ENCODE results near the gene TP73. TPM values are rescaled to one million over a fixed set of nuclear protein-coding genes. Genes with fewer than 3 reads are reported as not detected.

Gene TP73
- total and polyA plus RNA-seq, 2 donors (not counting 1 experiment from before 2014, with no cell fraction given), result 1.2 to 2.4 TPM

GRCh38 chr1:3680488-3681230, 28.3 kb downstream of the TP73 start:
- DNase-seq (peak; percentile 48), ATAC-seq (ENCODE audit: low read depth) (peak; percentile 39)
- intact Hi-C loops (cut with micrococcal nuclease), result no loop called here
- Histone ChIP-seq H3K4me2 (replicated peaks; ENCODE audit: low read depth, low read length, poor library complexity, severe bottlenecking) (peak overlapping the region; percentile 16), H4K20me1 (ENCODE audit: control insufficient read depth, insufficient read depth, low read length, poor library complexity, severe bottlenecking) (no peaks in the 10 kb centered on the region), H3K79me2 (ENCODE audit: control insufficient read depth, insufficient read depth, low read length) (no peaks in the 10 kb centered on the region), H3K4me3 (ENCODE audit: control extremely low read depth in 1 of 5, extremely low read depth in 1 of 5, insufficient read depth in 1 of 5, low read depth in 2 of 5, low read length in 4 of 5) (no peak overlapping the region), H3K4me1 (ENCODE audit: control insufficient read depth in 2 of 2, insufficient read depth in 2 of 2, low read length in 2 of 2) (peaks cover 36 to 57% of the 10 kb centered on the region in 2 donors), H3K27ac (ENCODE audit: low read length in 2 of 2) (no peak overlapping the region), H3K9me3 (ENCODE audit: control extremely low read depth in 1 of 3, control insufficient read depth in 2 of 3, insufficient read depth in 1 of 3, low read length in 2 of 3) (peaks cover 0 to 8% (median 0%) of the 10 kb centered on the region in 3 donors), H3K27me3 (replicated peaks in 1 of 4; ENCODE audit: control extremely low read depth in 1 of 4, control insufficient read depth in 3 of 4, insufficient read depth in 4 of 4, low read length in 3 of 4) (peaks cover 0 to 3% (median 0%) of the 10 kb centered on the region in 4 experiments), H3K9ac (ENCODE audit: low read length) (no peak overlapping the region), H3K36me3 (replicated peaks in 1 of 2; ENCODE audit: control extremely low read depth in 1 of 2, control insufficient read depth in 1 of 2, extremely low read depth in 1 of 2, insufficient read depth in 2 of 2, low read length in 1 of 2) (no peaks in the 10 kb centered on the region), H2AFZ (ENCODE audit: insufficient read depth, low read depth, low read length, poor library complexity, severe bottlenecking) (no peak overlapping the region)
- Mint-ChIP-seq H3K9me3 (ENCODE audit: insufficient read depth) (no peaks in the 10 kb centered on the region), H3K4me1 (peaks cover 55% of the 10 kb centered on the region), H3K4me3 (peak overlapping the region; percentile 54), H3K27me3 (peaks cover 6% of the 10 kb centered on the region), H3K27ac (peak overlapping the region; percentile 71)
- POLR2A ChIA-PET, result interaction anchor here (0.5 kb wide), 1 partner anchor 25 kb away, joined by 3 read pairs; no protein-coding TSS in a partner anchor
- TF ChIP-seq CTCF (IDR thresholded peaks at IDR 0.05) (no peak), EZH2 (IDR thresholded peaks at IDR 0.05; ENCODE audit: borderline replicate concordance, insufficient read depth, low read depth, low read length, poor library complexity, severe bottlenecking) (no peak)
- WGBS (ENCODE audit: insufficient coverage), result 73% methylated on average over 15 of the region's 20 CpGs
- CTCF ChIA-PET, result interaction anchor here (1.0 kb wide), 1 partner anchor 62 kb away, joined by 3 read pairs; no protein-coding TSS in a partner anchor

- H3K27ac ChIP-seq (ENCODE audit: low read length in 2 of 2), result no peak overlapping the region
- WGBS (ENCODE audit: insufficient coverage), result 97% methylated on average over 18 of the region's 19 CpGs
- CTCF ChIA-PET, result no interaction called here
- no peak overlapping the region for H3K9ac ChIP-seq (ENCODE audit: low read length)
- intact Hi-C loops (cut with micrococcal nuclease), result no loop called here
- no peak overlapping the region for H3K4me2 ChIP-seq (replicated peaks; ENCODE audit: low read depth, low read length, poor library complexity, severe bottlenecking)
- peaks cover 32 to 50% of the 10 kb centered on the region in 2 donors for H3K4me1 ChIP-seq (ENCODE audit: control insufficient read depth in 2 of 2, insufficient read depth in 2 of 2, low read length in 2 of 2)
- no peak for ATAC-seq (ENCODE audit: low read depth)
- DNase-seq, result no peak
- POLR2A ChIA-PET, result no interaction called here
- Mint-ChIP-seq H3K27me3 (peaks cover 6% of the 10 kb centered on the region), H3K4me3 (no peak overlapping the region), H3K27ac (no peak overlapping the region), H3K9me3 (ENCODE audit: insufficient read depth) (no peaks in the 10 kb centered on the region), H3K4me1 (peaks cover 53% of the 10 kb centered on the region)
- H3K4me3 ChIP-seq (ENCODE audit: control extremely low read depth in 1 of 5, extremely low read depth in 1 of 5, insufficient read depth in 1 of 5, low read depth in 2 of 5, low read length in 4 of 5), result no peak overlapping the region
- no peak overlapping the region for H2AFZ ChIP-seq (ENCODE audit: insufficient read depth, low read depth, low read length, poor library complexity, severe bottlenecking)
- no peaks in the 10 kb centered on the region for H3K36me3 ChIP-seq (replicated peaks in 1 of 2; ENCODE audit: control extremely low read depth in 1 of 2, control insufficient read depth in 1 of 2, extremely low read depth in 1 of 2, insufficient read depth in 2 of 2, low read length in 1 of 2)
- H3K9me3 ChIP-seq (ENCODE audit: control extremely low read depth in 1 of 3, control insufficient read depth in 2 of 3, insufficient read depth in 1 of 3, low read length in 2 of 3), result peaks cover 0 to 8% (median 0%) of the 10 kb centered on the region in 3 donors
- H3K79me2 ChIP-seq (ENCODE audit: control insufficient read depth, insufficient read depth, low read length), result no peaks in the 10 kb centered on the region
- peaks cover 0 to 3% (median 0%) of the 10 kb centered on the region in 4 experiments for H3K27me3 ChIP-seq (replicated peaks in 1 of 4; ENCODE audit: control extremely low read depth in 1 of 4, control insufficient read depth in 3 of 4, insufficient read depth in 4 of 4, low read length in 3 of 4)
- H4K20me1 ChIP-seq (ENCODE audit: control insufficient read depth, insufficient read depth, low read length, poor library complexity, severe bottlenecking), result no peaks in the 10 kb centered on the region
- no peak for TF ChIP-seq EZH2 (IDR thresholded peaks at IDR 0.05; ENCODE audit: borderline replicate concordance, insufficient read depth, low read depth, low read length, poor library complexity, severe bottlenecking)
Measured at GRCh38 chr1:3681231-3681897, 29.0 kb downstream of the TP73 start.

Data from B cell (primary cell).